HuH-7 (cell line): ENCODE measurements around the gene SMG6.

ENCODE experiments used
- DNase-seq: peaks from one replicate; pipeline ENCODE4 v3.0.0; 2011; ENCODE audit warnings: low spot score

The SMG6 gene

DNA sequence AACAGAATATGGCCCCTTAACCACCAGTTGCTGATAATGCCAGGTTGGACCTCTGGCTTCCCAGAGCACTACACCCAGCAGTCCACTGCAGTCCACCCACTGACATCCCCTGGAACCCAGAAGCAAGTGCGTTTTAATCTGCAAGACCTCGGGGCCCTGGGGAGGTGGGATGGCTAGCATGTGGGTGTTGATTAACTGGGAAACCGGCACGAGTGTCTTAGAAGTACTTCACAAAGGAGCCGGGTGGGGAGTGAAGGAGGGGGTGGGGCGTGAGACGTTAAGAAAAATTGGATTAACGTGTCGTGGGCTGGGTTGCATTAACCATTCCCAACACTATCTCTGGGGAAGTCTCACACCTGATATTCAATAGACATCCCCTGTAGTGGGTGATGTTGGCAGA, 254.8 kb downstream of the SMG6 start:
- DNase-seq, result no peak

GRCh38 chr17:2047590-2047989, 256.0 kb downstream of the SMG6 start:
- no peak for DNase-seq

GRCh38 chr17:2044263-2044894, 259.2 kb downstream of the SMG6 start:
- no peak for DNase-seq

DNA sequence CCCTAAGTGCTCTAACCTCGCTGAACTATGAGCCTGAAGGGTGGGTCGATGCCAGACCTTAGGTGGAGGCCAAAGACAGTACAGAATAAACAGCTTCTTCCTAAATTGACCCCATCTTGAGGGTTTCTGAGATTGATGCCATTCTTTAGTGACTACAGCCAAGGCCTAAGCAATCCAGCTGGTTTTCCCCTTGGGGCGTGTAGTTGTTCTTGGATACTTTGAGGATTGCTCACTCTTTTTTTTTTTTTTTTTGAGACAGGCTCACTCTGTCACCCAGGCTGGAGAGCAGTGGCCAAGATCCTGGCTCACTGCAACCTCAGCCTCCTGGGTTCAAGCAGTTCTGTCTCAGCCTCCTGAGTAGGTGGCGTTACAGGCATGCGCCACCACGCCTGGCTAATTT, 259.8 kb downstream of the SMG6 start:
- DNase-seq, result no peak

DNA sequence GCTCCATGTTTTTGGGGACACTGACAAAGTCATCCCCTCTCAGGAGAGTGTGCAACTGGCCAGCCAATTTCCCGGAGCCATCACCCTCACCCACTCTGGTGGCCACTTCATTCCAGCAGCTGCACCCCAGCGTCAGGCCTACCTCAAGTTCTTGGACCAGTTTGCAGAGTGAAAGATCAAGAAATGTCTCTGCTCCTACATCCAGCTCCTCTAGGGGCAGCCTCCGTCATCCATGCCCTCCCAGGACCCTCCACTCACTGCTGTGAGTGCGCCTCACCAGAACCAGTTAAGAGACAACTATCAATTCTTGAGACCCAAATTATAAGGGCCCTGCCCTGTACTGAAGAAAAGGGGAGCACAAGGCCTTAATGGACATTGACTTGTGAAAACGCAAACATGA, 260.7 kb downstream of the SMG6 start:
- no peak for DNase-seq

- peak; percentile 50 for DNase-seq
These were observed 261.2 kb downstream of the SMG6 start for GRCh38 chr17:2042390-2042847.

GRCh38 chr17:2041561-2042389, 261.8 kb downstream of the SMG6 start, which contains the start of gene OVCA2:
TSS of gene OVCA2 (plus strand) at chr17:2042022. CDS start at chr17:2042048, 26 bp downstream.
- peak; percentile 81 for DNase-seq

DNA sequence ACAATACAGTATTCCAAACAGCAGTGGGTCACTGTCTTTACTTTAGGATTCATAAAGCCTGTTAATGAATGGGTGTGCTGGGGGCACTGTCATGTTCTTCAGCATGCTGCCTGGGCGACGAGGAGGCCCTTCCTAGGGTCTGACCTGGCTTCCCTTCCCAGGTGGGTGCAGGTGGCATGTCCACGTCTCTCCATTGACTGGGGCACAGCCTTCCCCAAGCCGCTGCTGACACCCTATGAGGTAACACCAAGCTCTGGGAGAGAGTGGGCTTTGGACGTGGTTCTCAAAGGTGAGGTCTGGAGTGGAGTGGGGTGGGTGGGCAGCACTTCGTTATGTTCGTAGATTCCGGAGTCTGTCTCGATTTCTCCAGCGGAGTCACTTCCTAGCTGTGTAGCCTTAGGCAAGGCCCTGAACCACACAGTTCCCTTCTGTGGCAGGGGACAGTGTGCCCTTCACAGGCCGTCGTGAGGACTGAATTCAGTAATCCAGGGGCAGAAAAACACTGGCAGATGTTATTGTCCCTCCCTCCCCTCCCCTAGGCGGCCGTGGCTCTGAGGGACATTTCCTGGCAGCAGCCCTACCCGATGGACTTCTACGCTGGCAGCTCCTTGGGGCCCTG, 262.5 kb downstream of the SMG6 start:
- DNase-seq, result no peak

GRCh38 chr17:2040219-2040827, 263.3 kb downstream of the SMG6 start:
- no peak for DNase-seq

DNA sequence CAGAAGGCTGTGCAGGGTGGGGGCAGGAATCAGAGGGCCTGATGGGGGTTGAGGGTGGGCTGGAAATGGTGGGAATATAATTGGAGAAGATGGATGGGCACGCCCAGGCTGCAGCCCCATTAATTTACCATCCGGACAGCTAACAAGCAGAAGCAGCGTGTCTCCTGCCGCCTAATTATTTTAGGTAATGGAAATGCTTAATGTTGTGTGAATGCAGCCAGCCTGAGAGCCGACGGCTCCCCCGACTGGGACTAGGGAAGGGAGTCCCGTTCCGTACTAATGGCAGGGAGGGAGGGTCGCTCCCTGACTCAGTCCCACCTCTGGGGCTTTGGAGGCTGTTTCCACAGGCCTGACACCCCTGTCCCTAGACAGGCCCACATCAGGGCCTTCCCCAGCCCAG, 266.4 kb downstream of the SMG6 start:
- no peak for DNase-seq

DNA sequence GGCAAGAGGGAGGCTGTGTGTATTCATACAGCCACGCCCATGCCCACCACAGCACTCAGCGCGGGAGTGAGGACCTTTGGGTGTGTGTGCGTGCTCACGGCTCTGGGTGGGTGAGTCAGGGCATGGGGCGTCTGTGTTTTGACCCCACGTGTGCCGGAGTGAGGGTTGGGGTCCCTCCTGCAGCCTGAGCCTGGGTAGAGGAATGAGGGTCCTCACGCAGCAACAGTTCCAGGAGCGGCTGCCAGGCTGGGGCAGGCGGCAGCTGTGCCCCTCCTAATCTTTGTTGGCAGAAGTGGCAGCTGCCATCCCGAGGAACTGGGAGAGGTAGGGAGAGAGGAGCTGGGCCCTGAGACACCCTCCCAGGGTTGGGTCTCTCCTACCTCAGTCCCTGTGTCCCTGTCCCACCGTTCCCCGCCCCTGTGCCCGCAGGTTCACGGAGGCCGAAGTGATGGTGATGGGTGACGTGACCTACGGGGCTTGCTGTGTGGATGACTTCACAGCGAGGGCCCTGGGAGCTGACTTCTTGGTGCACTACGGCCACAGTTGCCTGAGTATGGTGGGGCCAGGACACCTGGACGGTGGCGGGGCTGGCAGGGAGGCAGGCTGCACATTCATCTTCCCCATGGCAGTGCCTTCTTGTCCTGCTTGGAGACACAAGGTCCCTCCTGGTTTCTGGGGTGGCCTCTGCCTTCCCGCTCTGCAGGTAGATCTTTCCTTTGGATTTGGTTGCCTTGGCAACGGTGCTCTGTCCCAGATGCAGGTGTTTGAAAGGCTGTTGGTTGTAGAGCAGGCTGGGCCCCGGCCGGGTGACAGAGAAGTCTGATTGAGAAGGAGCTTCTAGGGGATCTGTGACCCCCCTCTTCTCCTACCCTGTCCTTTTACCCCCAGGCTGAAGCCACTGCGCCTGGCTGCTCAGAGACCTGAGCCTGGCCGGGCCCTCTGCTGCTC, 267.8 kb downstream of the SMG6 start:
- no peak for DNase-seq

DNA sequence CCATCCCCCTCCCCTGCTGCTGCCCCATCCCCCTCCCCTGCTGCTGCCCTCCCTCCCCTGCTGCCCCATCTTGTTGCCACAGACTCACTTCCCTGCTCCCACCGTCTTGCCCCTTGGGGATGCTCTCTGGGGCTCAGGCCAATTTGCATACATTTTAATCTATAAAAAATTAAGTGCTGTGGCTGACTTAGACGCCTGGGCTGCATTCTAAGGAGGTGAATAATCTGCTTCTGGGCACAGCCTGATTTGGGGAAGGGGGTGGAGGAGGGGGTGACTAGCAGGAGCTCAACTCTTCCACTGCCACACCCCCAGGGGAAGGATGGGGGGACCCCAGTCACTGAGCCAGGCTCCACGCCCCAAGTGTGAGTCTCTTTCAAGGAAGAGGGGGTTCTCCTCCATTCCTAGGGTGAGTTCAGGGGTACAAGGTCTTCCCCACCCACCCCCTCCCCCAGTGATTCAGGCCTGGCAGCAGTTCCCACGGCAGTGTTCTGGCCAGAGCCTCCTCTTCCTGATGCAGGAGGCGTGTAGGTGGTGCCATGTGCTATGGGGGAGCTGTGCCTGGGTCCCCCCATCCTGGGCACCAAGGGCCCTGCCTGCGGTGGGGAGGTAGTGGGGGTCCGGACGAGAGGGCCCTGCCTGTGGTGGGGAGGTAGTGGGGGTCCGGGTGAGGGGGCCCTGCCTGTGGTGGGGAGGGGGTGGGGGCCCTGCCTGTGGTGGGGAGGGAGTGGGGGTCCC, 268.6 kb downstream of the SMG6 start:
- DNase-seq, result no peak

- DNase-seq, result no peak
These were observed 269.4 kb downstream of the SMG6 start for GRCh38 chr17:2034157-2034556.

DNA sequence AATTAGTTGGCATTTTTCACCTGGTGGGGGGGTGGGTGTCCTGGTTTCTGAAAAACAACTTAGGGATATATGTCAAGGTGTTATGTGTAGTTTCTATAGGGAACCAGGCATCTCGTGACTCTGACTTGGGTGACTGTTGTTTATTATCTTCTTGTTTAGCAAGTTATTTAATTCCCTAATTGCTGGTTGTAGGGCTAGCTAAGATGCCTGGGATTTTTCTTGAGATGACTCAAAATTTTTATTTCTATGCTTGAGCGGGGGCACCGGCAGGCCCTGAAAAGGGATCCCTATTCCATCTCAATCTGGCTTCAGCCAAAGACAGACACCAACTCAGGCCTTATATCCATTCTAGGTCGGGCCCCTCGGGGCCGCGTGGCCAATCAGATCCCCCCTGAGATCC, 270.4 kb downstream of the SMG6 start:
- no peak for DNase-seq

- no peak for DNase-seq
These were observed 272.8 kb downstream of the SMG6 start for GRCh38 chr17:2030779-2031163.

DNA sequence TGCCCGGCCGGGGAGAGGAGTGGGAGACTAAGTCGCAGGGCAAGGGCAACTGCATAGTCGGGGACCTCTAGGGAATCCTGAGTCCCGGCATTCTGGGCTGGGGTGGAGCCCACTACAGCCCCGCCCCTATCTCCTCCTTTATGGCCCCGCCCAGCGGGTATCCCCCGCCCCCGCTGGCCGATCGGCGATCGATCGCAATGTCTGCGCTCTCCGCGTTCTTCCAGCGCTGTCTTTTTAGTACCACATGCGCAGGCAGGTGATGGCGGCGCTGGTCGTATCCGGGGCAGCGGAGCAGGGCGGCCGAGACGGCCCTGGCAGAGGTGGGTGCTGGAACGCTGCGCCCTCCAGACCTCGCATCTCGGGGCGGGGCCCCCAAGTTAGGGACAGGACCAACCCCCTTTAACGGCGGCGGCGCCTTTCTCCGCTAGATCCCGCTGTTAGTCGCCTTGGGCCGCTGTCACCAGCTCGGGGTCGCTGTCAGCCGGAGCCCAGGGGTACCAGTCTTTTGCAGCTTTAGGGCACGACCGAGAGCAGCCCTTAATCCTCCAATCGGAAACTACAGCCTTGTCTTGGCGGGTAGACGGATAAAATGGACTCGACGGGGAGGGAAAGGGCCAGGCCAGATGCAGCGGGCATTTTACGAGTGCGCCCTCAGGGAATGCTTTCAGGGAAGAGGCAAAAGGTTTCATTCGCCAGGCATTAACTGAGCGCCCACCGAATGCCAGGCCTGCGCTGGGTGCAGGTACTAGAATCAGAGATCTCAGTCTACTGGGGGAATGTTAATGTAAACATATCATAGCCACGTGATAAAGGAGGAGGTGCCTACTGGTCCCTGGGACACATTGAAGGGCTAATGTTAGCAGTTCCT, 273.4 kb downstream of the SMG6 start, which contains the start of gene DPH1:
DPH1 (plus strand) TSS at position 243 of the 868 bp plus-strand sequence; CDS start at position 260, 17 bp downstream.
- peak; percentile 94 for DNase-seq

- DNase-seq, result no peak
These were observed 274.8 kb downstream of the SMG6 start for GRCh38 chr17:2028737-2029136.

DNA sequence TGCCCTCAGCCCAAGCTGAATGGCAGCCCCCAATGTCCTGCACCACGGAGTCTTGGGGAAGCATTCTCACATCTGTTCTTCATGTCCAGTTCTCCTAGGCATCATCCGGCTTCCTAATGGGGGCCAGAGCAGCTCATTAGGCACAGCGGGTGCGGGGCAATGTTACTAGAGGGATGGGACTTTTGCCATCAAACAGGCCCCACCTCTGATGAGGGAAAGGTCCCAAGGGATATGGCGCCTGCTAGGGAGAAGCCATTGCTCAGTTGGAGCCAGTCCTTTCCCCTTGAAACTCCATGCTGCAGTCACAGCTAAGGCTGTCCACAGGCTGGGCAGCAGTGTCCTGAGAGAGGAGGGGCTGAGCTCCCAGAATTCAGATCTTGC, 275.4 kb downstream of the SMG6 start:
- DNase-seq, result no peak

- DNase-seq, result no peak
These were observed 275.9 kb downstream of the SMG6 start for GRCh38 chr17:2027528-2028233.
